Sigmoid colon (tissue), 4 donors: Measurements from ENCODE around the gene CIDEA.

Source experiments
- EP300 ChIP-seq, 4 donors: sonication (generic); formaldehyde crosslinking; IDR thresholded peaks; one replicate each; pipeline ENCODE4 v1.6.1; 2017; ENCODE audit warnings: antibody characterized with exemption in 4 of 4
- POLR2A ChIP-seq, 2 donors: fragments of 450-650 bp; IDR thresholded peaks; one replicate each; pipeline ENCODE4 v1.6.1; 2016; ENCODE audit warnings: antibody characterized with exemption in 2 of 2, mild to moderate bottlenecking in 2 of 2, moderate library complexity in 2 of 2
- POLR2AphosphoS5 ChIP-seq, 4 donors: sonication (generic); formaldehyde crosslinking; IDR thresholded peaks; one replicate each; pipeline ENCODE4 v1.6.1; 2017; ENCODE audit warnings: antibody characterized with exemption in 4 of 4

DNA sequence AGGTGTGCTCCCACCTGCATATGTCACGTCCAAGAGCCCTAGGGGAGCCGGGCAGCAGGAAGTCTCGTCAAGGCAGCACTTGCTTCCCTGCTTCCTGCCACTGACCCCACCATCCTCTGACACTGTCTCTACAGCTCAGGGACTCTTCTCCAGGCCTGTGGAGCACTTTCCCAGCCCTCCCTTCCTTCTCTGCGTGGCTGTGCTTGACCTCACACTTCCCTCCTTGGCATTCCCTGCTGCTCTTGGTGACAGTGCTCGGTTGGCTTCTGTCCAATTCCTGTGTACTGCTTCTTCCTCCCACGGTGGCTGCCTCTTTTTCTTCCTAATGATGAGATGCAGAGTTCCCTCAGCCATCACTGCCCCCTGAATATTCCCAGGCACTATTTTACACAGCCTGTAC is 2.8 kb downstream of the CIDEA start:
- TF ChIP-seq EP300 (IDR thresholded peaks at IDR 0.05) (no peak), POLR2AphosphoS5 (IDR thresholded peaks at IDR 0.05) (no peak), POLR2A (IDR thresholded peaks at IDR 0.05) (no peak)
